Cerebellar nuclear complex (tissue), 1 donor: ENCODE measurements around the gene RDH5.

Source experiments
- DNase-seq, 2 experiments: peaks; one replicate each; lab custom pipeline; 2025; lab: John Stamatoyannopoulos, UW

RDH5 gene

DNA sequence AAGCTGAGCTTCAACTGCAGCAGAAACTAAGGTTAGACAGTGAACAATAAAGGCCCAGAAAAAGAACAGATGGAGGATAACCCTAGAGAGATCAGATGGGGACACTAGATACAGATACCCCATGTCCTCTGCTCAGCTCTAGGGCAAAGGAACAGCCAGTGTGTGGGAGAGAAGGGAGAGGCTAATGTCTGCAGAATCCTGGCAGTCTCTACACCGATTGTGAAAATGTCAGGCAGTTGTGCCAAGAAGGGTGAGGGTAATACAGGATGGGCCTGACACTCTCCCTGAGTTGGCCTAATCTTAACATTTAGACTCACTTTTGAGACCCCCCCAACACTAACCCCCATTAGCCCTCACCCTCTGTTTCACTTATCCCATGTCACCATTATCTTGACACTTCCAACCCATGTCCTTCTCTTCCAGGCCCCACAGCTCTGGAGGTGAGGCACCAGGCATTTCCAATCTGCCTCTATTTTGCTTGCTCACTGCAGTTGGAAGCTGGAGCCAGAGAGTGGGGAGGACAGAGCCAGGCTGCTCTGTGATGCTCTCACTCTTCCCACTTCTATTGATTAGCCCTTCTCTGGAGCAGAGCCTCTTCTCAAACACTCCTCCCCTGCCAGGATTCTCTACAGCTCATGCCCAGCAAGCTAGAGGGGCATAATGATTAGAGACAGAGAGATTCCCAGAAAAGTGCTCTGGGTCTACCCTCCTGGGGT lies 7.3 kb upstream of the RDH5 start:
- DNase-seq, result no peak

- DNase-seq, result no peak
Measured at GRCh38 chr12:55713721-55714120, 6.5 kb upstream of the RDH5 start.

- no peak for DNase-seq
Measured at GRCh38 chr12:55715169-55715764, 4.9 kb upstream of the RDH5 start.

DNA sequence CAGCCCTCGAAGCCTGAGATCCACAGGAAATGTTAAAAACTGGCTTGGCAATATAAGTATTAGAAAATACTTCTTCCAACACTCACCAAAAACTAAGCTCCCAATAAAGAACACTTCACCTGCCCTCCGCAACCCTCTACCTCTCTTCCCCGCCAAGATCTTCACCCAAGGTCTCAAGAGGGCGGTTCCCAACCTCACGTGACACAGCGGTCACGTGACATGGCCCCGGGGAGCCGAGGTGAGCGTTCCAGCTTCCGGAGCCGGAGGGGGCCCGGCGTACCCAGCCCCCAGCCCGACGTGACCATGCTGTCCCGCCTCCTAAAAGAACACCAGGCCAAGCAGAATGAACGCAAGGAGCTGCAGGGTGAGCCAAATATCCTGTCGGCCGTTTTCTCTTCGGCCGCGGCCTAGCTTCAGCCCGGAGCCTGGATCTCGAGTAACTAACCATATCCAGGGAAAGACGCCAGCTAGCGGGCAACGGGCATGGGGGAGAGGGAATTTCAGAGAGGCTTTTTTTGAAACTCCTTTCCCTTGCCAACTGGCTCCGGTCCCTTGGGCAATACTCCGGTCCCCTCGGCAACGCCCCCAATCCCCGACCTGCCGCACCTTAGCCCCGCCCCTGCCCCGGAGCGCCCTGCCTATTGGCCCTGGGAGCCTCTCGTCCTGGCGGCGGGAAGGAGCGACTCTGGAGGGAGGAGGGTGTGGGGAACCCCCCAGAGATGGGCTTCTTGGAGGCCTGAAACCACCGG lies 4.2 kb upstream of the RDH5 start, which contains the start of gene BLOC1S1:
Gene BLOC1S1, plus strand, starts transcription at position 214 of the 749 bp plus-strand sequence. Its CDS starts 6 bp downstream, at position 220.
- DNase-seq, result peak; percentile 71 to 74

GRCh38 chr12:55716582-55716957 lies 3.6 kb upstream of the RDH5 start:
- DNase-seq, result no peak

GRCh38 chr12:55717011-55718007 lies 2.9 kb upstream of the RDH5 start:
- DNase-seq, result no peak

GRCh38 chr12:55718015-55718414 lies 2.2 kb upstream of the RDH5 start:
- DNase-seq, result no peak

DNA sequence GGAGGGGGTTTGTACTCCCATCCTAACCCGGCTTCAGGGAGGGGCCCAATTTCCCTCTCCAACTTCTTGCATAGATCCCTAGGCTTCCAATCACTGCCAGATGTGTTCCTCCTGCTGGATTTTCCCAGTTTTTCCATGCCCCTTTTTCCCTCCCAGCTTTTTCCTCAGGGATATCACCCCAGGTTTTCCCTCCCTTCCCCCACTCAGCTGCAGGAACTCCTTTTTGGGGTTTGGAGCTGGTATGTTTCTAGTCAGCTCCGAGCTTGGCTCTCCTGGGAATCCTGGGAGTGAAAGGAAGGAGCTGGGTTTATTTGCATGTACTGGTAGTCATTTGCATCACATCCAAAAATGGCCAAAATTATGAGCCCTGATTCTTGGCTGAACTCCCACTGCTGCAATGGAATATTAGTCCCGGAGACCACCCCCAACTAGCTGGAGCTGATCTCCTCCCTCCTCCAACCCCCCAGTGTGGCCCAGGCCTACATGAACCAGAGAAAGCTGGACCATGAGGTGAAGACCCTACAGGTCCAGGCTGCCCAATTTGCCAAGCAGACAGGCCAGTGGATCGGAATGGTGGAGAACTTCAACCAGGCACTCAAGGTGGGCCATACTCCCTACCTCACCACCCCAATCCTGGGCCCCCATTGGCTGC lies 1.4 kb upstream of the RDH5 start:
- DNase-seq, result no peak

- no peak for DNase-seq
Measured at GRCh38 chr12:55719371-55719770, 822 bp upstream of the RDH5 start.

- no peak for DNase-seq
Measured at GRCh38 chr12:55720894-55721444, 776 bp downstream of the RDH5 start.

- DNase-seq, result no peak
Measured at GRCh38 chr12:55721601-55722213, 1.5 kb downstream of the RDH5 start.

GRCh38 chr12:55722948-55723347 lies 2.8 kb downstream of the RDH5 start:
- DNase-seq, result no peak

- no peak for DNase-seq
Measured at GRCh38 chr12:55723516-55724225, 3.5 kb downstream of the RDH5 start.

DNA sequence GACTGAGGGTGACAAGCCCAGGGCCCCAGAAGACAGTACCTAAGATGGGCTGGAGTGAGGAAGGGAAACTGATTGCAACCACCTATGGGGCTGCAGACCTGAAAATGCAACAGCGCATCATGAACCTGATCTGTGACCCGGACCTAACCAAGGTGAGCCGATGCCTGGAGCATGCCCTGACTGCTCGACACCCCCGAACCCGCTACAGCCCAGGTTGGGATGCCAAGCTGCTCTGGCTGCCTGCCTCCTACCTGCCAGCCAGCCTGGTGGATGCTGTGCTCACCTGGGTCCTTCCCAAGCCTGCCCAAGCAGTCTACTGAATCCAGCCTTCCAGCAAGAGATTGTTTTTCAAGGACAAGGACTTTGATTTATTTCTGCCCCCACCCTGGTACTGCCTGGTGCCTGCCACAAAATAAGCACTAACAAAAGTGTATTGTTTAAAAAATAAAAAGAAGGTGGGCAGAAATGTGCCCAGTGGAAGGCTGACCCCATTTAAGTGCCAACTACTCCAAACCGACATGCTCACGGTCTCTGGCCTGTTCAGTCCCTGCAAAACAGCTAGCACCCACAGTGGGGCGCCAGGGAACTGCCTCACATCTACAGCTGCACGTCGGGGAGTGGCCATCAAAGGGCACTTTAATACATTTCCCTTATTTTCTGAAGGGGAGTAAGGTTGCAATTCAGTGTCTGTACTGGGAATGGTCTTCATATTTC lies 4.2 kb downstream of the RDH5 start:
- no peak for DNase-seq

- no peak for DNase-seq
Measured at GRCh38 chr12:55724940-55725309, 4.7 kb downstream of the RDH5 start.

DNA sequence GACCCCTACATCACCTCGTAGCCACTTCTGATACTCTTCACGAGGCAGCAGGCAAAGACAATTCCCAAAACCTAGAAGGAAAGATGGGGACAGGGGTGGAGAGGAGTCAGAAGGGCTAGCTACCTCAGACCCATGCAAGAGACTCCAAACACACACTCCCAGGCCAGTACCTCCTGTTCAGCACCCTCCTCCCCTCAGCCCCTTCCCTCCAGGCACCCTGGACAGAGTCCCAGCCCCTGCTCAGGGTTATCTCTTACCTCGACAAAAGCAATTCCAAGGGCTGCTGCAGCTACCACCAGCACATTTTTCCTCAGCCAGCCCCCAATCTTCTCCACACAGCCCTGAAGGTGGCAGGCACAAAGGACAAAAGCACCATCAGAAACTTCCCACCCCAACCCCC lies 5.4 kb downstream of the RDH5 start:
- no peak for DNase-seq

DNA sequence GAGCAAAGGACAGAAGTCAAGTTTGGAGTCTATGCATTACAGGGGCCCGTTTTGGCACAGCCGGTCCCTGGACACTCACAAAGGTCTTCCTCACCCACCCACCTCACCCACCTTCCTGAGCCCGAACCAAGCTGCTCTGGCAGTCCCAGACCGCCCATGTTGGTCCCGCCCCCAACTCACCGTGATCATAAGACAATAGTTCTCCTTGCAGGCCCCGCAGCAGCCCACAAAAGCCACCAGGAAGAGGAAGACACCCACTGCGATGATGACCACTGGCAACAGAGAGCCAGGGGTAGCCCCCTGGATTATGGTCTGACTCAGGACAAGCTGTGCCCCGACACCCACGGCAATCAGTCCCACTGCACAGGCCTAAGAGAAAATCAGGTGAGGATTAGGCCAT lies 6.8 kb downstream of the RDH5 start:
- no peak for DNase-seq

DNA sequence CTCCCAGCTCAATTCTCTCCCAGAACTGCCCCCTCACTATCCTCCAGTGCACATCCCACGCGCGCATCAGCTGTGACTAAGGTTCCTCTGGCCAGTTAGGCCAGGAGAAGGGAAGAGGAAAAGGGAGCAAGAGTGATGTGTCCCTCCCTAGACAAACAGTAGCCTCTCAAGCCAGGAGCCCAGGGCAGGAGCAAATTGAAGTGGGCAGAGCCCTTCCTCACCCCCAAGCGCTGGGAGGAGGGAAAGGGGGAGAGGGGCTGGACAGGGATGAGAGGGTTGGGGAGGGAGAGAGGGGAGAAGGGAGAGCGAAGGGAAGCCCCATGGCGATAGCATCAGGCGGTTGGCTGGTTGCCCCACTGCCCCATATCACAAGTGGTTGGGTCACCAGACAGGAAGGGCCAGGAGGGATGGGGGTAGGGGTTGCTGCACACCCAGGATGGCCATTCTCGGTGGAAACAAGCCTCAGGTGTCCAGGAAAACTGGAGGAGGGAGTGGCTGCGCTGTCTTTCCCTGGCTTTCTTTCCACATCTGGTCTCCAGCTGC lies 7.5 kb downstream of the RDH5 start:
- DNase-seq, result no peak
